ENCODE measurements around the gene ASIC1.

DNA sequence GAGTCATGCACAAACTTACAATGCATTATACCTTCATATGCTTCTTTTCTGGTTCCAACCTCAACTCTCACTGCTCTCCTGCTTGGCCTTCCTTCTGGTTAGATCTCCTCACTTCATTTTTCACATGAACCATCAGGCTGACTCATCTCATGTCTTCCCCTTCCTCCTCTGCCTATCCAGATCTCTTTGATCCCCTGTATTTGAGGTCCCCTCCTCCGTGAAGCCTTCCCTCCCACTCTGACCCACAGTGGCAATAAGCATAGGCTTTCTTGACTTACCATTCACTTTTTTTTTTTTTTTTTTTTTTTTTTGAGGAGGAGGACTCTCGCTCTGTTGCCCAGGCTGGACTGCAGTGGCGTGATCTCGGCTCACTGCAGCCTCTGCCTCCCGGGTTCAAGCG, 14.7 kb upstream of the ASIC1 start:
- TF ChIP-seq JUND (CRISPR knock-in tag; IDR thresholded peaks at IDR 0.05): no peak
- no peak for TF ChIP-seq CTCF (CRISPR knock-in tag; IDR thresholded peaks at IDR 0.05)
- TF ChIP-seq, protein P1, sequence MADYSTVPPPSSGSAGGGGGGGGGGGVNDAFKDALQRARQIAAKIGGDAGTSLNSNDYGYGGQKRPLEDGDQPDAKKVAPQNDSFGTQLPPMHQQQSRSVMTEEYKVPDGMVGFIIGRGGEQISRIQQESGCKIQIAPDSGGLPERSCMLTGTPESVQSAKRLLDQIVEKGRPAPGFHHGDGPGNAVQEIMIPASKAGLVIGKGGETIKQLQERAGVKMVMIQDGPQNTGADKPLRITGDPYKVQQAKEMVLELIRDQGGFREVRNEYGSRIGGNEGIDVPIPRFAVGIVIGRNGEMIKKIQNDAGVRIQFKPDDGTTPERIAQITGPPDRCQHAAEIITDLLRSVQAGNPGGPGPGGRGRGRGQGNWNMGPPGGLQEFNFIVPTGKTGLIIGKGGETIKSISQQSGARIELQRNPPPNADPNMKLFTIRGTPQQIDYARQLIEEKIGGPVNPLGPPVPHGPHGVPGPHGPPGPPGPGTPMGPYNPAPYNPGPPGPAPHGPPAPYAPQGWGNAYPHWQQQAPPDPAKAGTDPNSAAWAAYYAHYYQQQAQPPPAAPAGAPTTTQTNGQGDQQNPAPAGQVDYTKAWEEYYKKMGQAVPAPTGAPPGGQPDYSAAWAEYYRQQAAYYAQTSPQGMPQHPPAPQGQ (CRISPR knock-in tag; IDR thresholded peaks at IDR 0.05; ENCODE audit: borderline replicate concordance): no peak
- no peak for TF ChIP-seq RXRB (CRISPR knock-in tag; IDR thresholded peaks at IDR 0.05; ENCODE audit: borderline replicate concordance)
- TF ChIP-seq RELA (CRISPR knock-in tag; IDR thresholded peaks at IDR 0.05): no peak
- no peak for TF ChIP-seq RAD21 (CRISPR knock-in tag; IDR thresholded peaks at IDR 0.05)
- TF ChIP-seq PCBP1 (IDR thresholded peaks at IDR 0.05; ENCODE audit: borderline replicate concordance, low read depth, low read length): no peak
- no peak for TF ChIP-seq EP300 (IDR thresholded peaks at IDR 0.05; ENCODE audit: low read depth in 2 of 2, low read length in 2 of 2)
- TF ChIP-seq EP300 (CRISPR knock-in tag; IDR thresholded peaks at IDR 0.05; ENCODE audit: borderline replicate concordance): no peak

Measured in HepG2 (cell line).